AML-193 (cell line): Measurements from ENCODE around the gene KRT38.

Experiments used
- DNase-seq, 2 experiments: peaks; one replicate each; lab custom pipeline; 2025; lab: John Stamatoyannopoulos, UW

KRT38 gene

DNA sequence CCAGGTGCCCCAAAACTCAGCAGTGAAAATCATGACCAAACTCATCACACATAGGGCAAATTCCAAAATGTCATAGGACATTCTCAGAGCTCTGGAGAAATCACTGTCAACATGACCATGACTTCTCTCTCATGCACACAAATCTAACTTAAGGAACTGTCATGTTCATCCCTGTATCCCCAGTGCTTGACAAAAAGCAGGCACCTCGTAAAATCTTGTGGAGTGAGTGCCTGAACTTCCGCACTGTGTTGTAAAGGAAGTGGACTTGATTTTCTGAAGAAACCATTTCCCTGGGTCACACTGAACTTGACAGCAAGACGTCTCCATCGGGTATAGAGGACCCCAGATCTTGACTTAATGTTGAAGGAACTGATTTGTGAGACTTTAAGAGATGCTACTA lies 19.2 kb downstream of the KRT38 start:
- no peak for DNase-seq

DNA sequence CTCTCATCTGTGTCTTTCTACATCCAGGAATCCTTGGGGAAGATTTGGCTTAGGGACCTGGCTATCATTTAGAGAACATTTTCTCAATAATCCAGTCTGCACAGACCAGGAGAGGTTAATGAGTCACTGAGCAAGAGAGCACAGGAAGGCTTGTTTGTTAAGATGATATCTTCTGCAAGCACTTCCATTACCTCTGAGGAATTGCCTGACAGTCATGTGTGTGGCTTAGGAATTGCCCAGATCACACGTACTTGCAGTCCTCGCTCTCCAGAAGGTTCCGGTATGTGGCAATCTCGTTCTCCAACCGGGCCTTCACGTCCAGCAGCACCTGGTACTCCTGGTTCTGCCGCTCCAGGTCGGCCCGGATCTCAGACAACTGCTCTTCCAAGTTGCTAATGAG lies 19.7 kb downstream of the KRT38 start:
- DNase-seq = no peak

DNA sequence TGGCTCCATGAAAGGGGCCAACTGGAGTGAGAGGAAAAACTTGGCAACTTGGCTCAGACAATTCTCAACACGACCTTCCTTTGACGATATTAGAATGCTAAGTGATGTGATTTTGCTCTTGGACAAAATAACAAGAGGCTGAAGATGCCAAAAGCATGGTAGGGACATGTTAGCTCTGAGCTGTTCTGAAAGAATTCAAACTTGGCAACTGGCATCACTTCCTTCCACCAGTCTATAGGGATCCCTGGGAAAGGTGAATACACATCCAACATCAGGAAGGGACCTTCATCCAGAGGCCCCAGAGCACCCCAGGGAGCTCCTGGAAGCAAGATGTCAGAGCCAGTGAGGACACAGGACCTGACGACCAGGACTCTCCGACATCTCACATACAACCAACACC lies 20.6 kb downstream of the KRT38 start:
- no peak for DNase-seq

DNA sequence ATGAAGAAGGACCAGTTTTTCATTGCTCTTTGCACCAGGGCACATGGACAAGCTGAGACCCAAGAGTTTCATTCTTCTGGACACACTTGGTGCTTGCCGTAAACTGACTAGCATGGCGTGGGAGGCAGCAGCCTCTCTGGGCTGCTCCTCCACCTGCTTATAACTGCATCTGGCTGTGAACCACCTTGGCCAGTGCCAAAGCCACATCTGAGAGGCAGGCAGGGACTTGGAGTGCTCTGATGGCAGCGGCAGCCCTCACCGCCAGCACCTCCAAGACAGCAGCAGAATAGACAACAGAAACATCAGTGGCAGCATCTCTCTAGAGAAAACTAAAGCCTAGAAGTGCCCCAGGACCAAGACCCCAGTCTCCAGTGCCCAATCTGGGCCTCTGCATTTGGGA lies 21.1 kb downstream of the KRT38 start:
- DNase-seq = no peak

DNA sequence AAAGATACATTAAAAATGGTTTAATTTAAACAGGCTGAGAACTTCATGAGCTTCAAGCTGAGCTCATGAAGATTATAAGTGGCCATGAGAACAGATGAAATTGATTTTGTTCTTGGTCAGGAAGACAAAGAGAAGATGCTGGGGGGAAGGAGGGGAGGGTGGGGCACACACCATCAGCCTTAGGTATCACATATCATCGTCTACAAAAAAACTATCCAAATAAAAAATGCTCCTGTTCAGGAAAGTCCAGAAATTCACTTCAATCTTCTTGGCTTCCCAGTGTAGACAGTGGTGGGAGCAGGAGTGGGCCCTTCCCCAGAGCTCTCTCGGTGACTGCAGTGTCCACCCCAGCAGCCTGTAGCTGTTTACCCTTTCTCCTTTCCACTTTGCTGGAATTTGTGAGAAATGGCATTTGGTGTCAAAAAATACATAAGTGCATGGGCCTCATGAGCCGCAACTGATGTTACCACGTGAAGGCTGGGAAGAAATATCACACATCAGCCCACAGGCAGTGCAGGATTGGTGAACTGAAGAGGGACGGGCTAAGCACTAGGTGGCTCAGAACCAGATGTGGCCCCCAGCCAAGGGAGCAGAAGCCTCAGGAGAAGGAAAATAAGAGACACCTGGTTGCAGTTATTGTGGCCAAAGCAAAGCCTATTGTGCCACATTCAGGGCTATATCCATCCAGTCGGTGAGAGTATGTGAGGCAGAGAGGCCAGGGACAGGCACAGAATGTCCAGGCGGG lies 22.5 kb downstream of the KRT38 start:
- no peak for DNase-seq

DNA sequence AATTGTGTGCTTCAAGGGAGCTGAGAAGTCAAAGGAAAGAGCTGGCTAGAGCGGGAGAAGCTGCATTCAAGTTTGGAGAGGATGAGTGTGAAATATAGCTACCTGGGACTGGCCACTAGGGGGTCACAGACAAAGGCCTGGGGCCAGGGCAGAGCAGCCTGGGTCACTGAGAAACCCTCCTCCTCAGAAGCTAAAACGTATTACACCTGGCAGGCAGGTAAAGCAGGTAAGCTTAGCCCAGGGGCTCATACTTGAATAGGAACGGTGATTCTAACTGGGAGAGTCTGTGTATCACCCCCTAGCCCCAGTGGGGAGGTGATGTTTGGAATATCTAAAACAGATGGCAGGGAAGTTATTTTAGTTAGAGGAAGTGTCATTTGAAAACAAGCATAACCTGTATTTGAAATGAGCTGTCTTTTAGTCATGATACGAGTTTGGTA lies 23.2 kb downstream of the KRT38 start:
- DNase-seq = peak; percentile 11 to 12

DNA sequence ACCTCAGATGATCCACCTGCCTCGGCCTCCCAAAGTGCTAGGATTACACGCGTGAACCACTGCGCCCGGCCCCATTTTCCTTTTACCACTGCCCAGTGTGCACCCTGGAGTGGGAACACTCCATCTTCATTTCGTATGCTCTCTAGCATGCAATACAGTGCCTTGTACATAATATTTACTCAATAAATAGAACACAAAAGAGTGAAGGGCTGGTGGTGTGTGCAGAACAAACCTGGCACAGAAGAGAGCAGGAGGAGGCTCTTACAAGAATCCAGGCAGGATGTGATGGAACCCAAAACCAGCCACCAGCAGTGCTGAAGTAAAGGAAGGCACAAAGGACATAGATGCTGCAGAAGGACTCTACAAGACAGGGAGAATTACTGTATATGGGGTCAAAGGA lies 23.7 kb downstream of the KRT38 start:
- DNase-seq = no peak

DNA sequence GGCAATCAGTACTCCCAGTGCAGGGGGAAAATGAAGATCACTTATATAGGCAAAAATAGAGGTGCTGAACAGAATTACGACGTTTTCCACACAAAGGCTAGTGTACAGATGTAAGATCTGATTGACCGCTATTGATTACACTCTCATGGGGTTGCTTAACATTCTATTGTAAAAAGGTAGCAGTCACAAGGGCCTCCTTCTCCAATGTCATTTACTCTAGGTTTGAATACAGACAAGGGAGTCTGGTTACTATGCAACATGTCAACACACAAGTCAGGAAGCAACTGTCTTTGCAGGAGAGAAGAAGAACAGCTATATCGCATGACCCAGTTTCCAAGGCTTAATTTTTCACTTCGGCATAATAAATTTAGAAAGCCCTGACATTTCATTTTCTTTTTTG lies 24.3 kb downstream of the KRT38 start:
- DNase-seq = no peak

DNA sequence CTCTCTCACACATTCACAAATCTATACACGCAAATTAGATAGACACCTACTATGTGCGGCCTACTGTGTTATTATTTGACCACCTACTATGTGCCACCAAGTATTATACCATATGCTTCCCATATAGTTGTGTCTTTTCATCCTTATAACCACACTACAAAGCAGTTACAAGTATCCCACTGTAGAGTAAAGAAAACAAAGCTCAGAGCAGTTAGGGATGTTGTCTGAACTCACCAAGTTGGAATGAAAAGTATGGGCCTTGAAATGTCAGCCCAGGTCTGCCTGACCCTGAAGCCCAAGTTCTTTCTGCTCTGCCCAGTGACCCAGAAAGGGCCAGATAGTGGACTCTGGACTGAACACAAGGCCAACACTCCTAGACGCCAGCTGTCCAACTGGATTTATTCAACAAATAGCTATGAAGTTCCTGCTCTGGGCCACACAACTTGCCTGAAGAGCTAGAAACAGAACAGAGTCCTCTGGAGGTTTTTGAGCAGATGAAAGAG lies 24.9 kb downstream of the KRT38 start:
- DNase-seq = no peak

DNA sequence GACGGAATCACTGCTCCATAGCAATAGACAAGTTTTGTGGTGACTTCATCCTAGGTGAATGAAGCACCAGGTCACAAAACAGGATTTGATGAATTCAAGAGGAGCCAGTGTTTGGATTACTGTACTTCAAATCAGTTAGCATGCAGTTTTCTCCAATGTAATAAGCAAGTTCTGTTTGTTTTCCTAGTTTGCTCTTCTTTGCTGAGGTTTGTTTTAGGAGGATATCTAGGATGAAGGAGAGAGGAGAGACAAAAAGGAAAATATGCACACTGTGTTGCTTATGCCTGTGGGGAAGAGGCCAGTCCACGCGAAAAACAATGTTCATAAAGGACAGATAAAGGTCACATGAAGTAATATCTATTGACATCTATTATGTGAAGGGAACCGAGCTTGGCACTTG lies 25.4 kb downstream of the KRT38 start:
- no peak for DNase-seq

DNA sequence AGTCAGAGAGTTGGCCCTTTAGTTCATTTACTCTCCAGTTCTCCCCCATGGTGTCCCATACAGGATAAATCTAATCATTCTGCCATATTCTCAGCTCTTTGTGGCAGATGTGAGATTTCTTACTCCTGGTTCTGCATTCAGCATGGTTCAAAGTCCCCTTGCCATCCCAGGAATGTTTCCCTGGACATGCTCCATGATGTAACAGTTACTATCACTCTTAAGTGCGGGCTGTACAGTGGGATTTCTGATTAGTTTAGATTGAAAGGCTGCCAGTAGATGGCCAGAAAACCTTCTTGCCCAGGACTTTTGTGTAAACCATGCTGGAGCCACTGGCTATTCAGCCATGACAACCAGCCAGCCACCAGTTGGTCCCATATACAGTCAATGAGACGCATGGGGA lies 26.8 kb downstream of the KRT38 start:
- no peak for DNase-seq

DNA sequence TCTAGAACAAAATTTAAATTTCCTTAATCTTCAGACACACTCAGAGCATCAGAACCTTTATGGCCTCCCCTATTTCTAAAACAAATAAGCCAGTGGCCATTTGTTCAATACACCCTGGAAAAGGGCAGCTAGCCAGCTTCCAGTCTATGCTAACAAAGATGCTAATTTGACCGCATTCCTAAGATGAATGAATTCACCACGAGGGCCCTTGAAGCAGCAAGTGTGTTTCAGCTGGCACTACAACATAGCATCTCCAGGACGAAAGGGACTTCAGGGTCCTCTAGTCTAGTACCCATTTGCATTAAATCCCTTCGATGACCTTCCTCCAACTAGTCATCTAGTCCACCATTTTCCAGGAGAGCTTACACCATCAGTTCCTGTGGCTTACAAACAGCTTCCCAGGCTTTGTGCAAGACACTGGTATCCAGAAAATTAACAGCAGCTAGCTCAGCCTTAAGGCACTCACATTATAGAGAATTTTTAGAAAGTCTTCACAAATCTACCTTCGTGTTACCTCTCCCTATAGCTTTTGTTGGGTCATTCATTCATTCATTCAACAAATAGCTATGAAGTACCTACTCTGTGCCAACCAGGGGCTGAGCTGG lies 27.3 kb downstream of the KRT38 start:
- DNase-seq = no peak

DNA sequence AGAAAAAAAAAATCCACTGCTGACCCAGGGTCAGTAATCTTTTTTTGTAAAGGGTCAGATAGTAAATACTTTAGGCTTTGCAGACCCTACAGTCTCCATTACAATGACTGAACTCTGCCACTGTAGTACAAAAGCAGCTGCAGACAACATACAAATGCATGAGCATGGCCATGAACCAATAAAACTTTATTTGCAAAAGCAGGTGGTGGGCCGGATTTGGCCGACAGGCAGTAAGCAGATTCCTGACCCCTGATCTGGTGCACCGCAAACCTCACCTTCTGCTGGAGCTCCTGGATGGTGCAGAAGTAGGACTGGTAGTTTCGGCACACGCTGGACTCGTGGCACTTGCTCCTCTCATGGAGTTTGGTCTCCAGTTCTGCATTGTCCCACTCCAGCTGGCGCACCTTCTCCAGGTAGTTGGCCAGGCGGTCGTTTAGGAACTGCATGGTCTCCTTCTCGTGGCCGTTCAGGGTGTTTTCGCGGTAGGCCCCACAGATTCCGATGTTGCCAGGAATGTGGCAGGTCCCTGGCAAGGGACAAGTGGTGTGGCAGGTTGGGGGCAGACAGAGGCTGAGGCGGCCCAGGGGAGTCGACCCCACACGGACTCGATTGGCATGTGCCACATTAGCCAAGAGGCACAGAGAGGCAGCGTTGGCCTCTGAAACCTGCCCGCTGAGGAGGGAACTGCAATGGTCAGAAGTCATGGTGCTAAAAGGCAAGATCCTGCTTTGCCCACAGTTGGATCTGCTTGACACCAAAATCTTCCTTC lies 29.5 kb downstream of the KRT38 start:
- no peak for DNase-seq

DNA sequence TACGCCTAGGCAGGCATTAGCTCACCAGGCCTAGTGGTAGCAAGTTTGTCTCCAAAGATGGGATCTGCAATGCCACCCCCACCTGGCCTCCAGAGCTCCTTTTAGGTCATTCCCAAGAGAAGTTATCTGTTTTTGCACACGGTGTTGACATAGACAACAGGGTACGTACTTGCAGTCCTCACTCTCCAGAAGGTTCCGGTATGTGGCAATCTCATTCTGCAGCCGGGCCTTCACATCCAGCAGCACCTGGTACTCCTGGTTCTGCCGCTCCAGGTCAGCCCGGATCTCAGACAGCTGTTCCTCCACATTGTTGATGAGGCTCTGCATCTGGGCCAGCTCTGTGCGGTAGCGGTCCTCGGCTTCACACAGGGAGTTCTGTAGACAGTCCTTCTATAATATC lies 33.6 kb downstream of the KRT38 start:
- no peak for DNase-seq

DNA sequence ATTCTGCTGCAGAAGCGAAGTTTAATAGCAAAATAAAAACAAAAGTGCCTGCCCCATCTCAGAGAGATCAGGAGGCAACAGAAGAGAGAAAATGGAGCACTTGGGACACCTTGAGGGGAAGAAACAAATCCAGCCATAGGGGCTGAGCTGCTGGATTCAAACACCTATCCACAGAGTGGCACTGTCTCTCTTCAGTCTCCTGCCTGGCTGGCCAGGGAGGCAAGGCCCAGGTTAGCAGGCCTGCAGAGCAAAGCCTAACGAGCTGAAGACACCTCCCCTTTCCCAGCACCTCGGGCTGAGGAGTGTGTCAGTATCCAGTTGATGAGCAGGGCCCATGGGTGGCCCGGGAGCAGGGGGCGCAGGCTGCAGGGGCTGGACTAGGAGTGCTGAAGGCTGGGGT lies 34.6 kb downstream of the KRT38 start:
- DNase-seq = no peak

DNA sequence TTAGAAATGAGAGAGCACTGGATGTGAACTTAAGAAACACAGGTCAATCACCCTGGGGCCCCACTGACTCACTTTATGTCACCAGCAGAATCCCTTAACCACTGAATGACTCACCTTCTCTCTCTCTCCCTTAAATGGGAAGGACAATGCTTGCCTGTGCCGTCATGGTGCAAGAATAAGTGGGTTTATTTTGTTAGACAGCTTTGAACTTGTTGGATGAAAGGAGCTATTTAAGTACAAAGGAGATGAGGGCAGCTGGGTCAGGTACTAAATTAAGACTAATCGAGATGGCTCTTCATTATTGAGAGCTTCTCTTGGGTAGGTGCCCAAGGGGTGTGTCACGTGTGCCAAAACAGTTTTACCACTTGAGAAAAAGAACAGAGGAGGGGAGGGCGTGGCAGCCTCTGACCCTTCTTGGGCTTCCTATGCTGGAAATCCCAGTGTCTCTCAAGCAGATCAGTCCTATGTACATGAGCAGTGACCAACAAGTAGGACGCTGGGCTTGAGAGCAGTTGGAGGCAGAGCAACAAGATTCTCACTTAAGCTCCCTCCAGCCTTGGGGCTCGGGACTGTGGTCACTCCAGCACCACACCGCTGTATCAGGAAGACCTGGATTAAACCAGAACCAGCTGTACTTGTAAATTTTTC lies 36.6 kb downstream of the KRT38 start:
- DNase-seq = peak; percentile 37 to 44

DNA sequence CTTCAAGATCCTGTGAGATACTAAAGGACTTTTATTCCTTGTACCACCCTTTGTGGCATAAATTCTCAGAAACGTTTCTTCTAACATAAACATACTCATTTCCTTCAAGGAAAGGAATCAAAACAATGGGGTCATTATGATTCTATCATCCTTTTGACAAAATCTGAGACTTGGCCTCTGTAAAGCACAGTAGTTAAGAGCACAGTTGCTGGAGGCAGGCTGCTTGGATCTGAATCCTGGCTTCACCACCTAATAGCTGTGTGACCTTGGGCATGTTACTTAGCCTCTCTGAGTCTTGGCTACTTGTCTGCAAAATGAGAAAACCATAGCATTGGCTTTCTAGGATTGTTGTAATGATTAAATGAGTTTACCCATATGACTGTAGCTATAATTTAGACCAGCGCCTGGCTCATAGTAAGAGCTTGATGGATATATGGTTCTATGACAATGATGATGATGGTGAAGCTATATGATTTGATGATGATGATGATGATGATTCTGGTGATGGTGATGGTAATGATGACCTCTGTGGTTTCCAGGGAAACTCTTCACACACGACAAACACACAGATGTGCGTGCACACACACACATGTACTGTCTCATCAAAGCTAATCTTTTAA lies 37.3 kb downstream of the KRT38 start:
- DNase-seq = no peak

DNA sequence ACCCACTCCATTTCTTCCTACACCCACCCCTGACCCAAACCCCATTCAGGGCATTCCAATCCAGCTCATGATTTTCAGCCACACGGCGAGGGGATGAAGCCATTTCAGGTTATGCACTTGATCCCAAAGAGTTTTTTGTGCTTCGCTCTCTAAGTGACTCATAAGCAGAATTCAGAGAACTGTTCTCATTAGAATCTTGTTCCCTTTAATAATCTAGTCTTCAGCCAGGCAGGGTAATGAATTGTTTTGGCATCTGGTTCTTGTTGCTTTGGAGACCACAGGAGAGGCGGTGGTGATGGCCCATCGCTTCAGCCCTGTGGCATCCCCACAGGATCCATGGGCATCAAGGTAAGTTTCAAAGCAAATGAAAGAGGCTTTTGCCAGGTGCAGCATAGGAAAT lies 38.6 kb downstream of the KRT38 start:
- DNase-seq = no peak

DNA sequence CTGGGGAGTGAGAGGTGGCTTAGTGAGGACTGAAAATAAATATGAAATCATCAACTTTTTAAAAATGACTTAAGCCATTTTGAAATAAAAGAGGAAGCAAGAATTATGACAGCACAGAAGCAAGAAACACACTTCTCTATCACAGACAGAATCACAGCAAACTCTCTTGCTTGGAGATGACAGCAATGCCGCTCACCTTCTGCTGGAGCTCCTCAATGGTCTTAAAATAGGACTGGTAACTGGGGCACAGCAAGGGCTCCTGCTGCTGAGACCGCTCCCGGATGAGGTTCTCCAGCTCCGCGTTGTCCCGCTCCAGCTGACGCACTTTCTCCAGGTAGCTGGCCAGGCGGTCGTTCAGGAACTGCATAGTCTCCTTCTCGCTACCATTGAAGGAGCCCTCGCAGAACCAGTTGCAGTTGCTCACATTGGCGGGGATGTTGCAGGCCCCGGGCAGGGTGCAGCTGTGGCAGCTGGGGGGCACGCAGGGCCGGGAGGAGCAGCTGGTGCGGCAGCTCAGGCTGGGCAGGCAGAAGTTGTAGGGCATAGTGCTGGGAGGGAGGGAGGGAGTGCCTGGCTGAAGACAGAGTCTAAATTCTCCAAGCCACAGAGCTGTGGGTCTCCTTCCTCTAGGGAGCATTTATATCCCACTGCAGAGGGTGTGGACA lies 43.7 kb downstream of the KRT38 start, which contains the start of gene KRT31:
KRT31 (minus strand) TSS at position 613 of the 665 bp plus-strand sequence; CDS start at position 544, 69 bp downstream.
- no peak for DNase-seq

DNA sequence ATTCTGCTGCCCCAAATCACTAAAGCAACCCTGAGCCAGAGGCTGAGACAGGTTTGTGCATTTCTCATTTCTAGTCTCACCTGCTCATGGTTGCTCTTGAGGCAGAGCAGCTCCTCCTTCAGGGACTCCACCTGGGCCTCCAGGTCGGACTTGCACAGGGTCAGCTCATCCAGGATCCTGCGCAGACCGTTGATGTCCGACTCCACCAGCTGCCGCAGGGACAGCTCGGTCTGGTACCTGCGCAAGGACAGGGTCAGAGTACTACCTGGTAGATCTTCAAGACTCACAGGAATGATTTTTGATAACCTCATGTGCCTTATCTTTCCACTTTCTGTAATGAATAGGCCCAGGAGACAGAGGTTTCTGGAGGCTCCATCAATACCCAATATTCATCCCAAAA lies 44.4 kb downstream of the KRT38 start:
- DNase-seq = no peak

DNA sequence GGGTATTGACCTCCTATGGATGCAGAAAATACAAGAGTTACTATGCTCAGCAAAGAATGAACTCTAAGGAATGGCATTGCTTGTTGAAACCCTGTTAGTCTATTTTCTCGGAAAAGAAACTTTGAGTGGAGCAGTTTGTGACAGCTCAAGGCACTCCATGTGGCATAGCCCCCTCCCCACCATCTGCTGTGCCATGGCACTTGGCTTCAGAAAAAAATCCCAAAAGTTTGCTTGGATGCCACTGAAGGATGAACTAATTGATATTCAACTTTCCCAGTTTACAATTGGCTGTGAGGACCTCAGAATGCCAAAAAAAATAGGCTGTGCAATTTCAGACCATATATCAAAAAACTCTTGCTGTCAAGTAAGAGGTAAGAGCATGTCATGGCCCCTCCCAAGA lies 45.2 kb downstream of the KRT38 start:
- DNase-seq = no peak
